HG03159 (cell line): ENCODE measurements around the gene SLC29A2.
"Not testable (repeated sequence)": the region's sequence is repeated elsewhere in the genome, so short reads cannot be mapped to it uniquely, and the experiment has no call there.

ENCODE experiments used
- ATAC-seq: cut with Tn5 transposase; IDR thresholded peaks from one replicate; pipeline ENCODE4 v1.9.1; 2021; ENCODE audit warnings: mild to moderate bottlenecking, moderate library complexity; ENCODE audit not compliant: unreplicated experiment

SLC29A2 gene

DNA sequence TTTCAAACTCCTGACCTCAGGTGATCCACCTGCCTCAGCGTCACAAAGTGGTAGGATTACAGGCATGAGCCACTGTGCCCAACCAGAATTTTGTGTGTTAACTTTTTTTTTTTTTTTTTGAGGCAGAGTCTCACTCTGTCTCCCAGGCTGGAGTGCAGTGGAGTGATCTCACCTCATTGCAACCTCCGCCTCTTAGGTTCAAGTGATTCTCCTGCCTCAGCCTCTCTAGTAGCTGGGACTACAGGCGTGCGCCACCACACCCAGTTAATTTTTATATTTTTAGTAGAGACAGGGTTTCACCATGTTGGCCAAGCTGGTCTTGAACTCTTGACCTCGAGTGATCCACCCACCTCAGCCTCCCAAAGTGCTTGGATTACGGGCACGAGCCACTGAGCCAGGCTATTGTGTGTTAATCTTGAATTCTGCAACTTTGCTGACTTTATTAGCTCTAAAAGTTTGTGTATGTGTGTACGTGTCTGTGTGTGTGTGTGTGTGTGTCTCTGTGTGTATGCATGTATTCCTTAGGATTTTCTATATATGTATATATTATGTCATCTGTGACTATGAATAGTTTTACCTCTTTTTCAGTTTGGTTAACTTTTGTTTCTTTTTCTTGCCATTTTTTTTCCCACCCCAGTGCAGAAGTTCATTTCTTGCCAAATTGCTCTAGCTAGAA is 20.9 kb downstream of the SLC29A2 start:
- ATAC-seq = not testable (repeated sequence)

DNA sequence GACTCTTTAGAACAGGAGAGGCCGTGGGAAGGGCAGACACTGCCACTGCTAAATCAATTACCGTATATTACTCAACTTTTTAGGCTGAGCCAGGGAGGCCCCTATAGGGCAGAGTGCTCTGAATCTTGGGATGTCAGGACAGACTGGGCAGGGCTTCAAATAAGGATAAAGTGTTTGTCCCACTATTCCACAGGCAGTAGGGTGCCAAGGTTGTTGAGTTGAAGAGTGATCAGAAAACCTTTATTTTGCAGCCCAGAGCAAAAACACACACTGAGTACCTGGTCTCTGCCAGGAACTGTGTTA is 22.5 kb downstream of the SLC29A2 start:
- no peak for ATAC-seq

DNA sequence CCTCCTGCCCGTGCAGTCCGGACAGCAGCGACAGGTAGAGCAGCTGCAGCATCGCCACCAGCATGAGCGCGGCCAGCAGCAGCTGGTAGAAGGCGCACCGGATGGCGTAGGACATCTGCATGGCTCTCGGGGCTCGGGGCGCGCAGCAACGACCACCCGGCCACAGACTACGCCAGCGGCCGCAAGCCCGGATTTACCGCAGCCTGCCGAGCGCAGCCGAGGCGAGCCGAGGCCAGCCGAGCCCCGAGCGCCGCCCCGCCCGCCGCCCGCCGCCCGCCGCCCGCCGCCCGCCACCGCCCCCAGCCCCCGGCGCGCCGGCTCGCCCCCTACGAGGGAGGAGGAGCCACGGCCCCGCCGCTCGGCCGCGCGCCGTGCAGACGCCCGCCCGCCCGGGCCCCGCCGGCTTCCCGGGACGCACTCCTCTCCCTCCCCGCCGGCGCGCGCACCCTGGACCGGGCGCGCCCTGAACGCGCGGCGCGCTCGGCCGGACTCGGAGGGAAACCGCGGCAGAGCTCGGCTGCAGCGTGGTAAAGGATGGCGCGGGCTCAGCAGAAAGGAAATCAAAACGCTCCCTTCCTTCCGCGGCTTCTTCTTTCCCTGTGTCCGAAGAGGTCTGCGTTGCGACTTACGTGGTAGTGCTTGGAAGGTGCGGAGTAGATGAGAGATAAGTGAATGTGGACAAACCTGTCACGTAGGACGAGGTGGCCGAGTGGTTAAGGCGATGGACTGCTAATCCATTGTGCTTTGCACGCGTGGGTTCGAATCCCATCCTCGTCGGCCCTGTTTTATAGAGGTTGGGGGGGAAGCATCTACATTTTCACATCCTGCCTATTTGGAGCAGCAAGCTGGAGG is 23.9 kb downstream of the SLC29A2 start, which contains the start of gene B4GAT1:
Gene B4GAT1 (minus strand): TSS at position 205 of the 852 bp plus-strand sequence. CDS start 84 bp downstream, at position 121.
- no peak for ATAC-seq

DNA sequence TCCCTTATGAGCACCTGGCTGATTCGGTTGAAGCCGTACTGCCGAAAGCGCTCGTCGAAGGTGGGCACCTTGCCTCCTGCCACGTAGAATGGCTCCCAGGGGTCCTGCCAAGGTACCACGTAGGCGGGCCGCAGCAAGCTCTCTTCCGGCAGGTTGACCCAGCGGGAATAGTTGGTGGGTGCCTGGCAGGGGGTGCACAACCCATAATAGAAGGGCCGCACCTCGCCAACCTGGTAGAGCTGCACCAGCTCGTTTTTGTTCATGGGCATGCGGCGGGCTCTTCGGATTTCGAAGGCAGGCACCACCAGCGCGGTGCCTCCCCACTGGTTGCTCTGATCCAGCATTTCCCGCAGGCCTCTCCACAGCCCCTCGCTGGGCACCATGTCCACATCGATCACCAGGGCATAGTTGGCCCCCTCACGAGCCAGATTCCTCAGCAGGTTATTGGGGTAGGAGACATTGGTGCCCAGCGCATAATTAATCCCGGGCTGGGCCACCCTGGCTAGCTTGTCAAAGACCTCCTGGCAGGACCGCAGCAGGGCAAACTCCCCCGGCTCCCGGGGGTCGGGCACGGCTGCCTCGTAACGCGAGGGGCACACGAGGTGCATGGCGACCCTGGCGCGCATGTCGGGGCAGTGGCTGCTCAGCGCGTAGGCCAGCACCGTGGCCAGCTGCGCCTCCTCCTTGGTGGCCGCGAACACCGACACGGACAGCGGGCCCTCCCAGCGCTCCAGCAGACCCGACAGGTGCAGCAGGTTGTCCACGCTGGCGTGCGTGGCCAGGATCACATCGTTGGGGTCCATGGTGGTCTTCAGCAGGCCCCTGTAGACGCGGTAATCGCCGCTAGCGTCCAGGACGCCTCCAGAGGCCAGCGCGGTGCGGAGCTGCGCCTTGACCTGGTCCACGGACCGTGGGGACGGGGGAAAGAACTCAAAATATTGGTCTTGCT is 24.8 kb downstream of the SLC29A2 start:
- ATAC-seq = no peak

DNA sequence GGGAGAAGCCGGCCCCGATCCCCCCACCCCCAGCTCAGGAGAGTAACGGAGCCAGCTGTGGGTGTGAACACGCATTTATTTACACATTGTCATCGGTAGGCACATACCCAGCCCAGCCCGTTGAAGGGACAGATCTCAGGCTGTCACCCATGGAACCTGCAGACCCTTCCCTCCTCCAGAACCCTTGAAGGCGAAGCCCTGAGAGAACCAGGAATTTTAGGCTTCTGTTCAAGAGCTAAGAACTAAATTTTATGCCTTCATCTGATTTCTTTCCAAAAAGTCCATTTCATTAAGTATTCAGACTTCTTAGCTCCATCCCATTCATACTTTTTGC is 26.3 kb downstream of the SLC29A2 start:
- peak; percentile 4 for ATAC-seq

DNA sequence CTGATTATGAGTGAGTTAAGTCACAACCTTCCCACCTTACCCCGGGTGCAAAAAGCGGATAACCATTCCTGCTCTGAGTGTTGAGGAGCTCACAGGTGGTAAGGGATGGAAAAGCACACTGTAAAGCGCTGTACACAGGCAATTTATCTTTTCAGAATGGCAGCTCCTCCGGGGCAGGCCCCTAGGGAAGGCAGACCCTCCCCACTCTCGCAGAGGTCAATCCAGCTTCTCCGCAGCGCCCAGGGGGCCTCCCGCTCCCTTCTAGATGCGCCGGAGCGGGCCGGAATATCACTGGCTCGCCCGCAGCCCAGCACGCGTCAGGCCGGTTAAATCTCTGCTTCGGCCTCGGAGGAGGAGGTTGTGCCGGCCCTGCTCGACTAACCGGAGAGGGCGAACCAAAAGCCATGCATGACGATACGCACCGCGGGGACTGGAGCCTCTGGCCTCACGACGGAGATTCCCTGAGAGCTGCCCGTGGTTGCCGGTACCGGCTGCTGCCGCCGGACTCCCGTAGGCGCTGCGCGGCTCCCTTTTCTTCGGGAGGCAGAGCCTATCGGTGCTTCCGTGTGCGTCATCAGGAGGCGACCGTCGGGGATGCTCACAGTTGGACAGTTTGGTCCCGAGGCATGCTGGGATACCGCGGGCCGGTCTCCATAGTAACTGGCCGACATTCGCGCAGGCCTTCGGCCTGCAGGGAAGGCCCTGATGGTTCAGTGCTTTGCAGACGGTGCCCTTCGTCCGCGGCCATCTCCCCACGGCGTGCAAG is 26.8 kb downstream of the SLC29A2 start, which contains the start of gene BRMS1:
Gene BRMS1 (minus strand): TSS at position 555 of the 766 bp plus-strand sequence. CDS start 2,870 bp downstream, outside the sequence.
- ATAC-seq = peak; percentile 68

DNA sequence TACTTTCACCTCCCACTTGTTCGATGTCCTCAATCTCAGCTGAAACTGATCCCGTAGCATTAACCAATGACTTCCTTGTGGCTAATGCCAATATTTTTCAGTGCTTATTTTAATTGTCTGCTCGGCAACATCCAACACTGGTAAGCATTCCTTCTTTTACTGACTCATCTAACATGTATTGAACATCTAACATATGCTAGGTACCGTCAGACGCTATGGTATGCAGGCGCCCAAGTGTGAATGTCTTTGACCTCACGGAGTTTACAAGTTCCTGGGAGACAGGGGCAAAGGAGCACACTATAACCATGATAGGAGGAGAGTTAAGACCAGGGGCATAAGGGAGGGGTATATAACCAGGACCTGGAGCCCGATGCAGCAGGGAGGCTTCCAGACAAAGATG is 28.4 kb downstream of the SLC29A2 start:
- no peak for ATAC-seq

DNA sequence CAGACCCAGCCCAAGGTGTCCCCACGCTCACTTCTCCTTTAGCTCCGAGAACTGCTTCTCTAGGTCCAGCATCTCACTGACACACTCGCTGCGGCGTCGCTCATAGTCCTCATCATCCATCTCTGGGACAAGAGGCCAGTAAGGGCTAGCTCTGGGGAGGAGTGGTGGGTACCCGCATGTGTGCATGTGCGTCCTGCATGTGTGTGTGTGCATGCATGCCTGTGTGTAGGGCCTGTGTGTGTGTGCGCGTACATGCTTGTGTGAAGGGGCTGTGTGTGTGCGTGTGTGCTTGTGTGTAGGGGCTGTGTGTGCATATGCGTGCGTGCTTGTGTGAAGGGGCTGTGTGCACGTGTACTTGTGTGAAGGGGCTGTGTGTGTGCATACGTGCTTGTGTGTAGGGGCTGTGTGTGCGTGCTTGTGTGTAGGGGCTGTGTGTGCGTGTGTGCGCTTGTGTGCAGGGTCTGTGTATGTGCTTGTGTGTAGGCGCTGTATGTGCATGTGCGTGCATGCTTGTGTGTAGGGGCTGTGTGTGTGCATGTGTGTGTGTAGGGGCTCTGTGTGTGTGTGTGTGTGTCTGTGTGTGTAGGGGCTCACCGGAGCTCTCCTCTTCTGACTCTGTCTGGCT is 29.9 kb downstream of the SLC29A2 start:
- ATAC-seq = no peak

DNA sequence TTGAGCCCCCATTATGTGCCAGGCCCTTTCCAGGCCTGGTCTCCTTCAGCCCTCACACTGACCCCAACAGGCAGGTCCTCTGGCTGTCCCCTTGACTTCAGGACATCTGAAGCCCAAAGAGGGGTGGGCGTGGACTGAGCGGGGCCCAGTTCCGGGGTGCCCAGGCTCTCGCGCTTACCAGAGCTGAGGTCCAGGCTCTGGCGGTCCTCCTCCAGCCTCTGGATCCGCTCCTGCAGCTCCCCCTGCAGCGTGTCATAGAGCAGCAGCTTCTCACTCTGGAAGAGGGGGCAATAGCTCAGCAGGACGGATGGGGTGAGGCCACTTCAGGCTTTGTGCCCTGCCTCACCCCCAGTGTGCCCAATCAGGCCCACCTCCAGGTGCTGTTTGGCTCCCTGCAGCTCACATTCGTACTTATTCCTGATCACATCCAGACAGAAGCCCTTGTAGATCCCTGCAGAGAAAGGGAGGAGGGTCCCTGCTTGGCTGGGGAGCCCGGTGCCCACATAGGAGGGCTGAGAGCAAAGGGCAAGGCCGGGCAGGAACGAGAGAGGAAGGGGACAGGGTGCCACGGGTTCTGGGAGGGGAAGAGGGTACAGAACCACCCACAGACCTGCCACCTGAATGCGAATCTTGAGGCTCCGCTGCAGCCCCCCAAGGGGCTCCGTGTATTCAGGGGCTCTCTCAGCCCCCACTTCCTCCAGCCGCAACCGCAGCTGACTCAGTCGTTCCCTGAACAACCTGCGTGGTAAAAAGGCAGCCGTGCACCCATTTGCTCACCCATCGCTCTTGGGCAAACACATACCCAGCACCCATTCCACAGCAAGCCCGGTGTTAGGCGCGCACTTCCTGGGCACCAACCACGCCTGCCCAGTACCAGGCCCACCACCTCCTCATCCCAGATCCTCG is 30.7 kb downstream of the SLC29A2 start:
- no peak for ATAC-seq

DNA sequence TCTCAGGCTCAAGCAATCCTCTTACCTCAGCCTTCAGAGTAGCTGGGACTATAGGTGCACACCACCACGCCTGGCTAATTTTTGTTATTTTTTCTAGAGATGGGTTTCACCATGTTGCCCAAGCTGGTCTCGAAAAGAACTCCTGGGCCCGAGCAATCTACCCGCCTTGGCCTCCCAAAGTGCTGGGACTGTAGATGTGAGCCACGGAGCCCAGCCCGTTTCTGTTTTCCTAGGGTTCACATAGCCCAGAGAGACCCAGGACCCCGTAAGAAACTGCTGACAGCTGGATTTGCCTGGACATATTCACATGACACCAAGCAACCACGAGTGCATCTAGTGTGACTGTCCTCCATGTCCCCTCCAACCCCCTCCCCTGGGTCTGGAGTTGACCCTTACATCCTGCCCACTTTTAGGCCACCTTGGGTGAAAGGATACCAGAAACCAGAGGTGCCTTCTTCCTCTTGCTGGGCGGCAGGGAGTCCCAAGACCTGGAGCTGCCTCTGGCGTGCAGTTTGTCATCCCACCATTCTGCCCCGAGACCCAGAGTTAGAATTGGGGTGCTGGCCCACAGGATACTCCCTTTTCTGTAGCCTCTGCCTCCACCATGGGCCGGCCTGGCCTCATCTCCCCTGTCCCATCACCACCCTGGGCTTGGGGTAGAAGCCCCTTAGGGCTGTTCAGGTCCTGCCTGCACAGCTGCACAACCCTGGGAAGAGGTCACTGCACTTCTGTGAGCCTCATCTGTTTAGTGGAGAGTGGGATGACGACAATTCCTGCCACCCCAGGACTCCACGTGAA is 31.7 kb downstream of the SLC29A2 start:
- no peak for ATAC-seq

DNA sequence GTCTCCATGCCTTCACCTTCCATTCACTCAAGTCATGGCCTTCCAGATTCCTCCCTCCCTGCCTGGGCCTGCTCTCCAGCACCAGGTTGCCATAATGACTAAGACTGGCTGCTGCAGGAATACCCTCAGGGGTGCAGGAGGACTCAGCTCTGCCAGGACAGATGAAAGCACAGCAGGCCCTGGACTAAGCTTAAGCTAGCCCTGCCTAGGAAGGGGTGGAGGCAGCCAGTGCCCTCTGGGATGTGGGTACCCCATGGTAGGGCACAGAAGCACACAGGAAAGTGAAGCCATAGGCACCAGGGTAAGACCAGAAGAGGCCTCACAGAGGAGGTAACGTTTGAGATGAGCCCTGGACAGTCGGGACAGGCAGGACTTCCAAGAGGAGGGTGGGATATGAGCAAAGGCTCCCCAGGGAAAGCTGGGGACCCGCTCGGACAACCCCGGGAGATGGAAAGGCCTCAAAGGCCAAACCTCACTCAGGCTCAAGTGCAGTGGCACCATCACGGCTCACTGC is 32.3 kb downstream of the SLC29A2 start:
- ATAC-seq = no peak

DNA sequence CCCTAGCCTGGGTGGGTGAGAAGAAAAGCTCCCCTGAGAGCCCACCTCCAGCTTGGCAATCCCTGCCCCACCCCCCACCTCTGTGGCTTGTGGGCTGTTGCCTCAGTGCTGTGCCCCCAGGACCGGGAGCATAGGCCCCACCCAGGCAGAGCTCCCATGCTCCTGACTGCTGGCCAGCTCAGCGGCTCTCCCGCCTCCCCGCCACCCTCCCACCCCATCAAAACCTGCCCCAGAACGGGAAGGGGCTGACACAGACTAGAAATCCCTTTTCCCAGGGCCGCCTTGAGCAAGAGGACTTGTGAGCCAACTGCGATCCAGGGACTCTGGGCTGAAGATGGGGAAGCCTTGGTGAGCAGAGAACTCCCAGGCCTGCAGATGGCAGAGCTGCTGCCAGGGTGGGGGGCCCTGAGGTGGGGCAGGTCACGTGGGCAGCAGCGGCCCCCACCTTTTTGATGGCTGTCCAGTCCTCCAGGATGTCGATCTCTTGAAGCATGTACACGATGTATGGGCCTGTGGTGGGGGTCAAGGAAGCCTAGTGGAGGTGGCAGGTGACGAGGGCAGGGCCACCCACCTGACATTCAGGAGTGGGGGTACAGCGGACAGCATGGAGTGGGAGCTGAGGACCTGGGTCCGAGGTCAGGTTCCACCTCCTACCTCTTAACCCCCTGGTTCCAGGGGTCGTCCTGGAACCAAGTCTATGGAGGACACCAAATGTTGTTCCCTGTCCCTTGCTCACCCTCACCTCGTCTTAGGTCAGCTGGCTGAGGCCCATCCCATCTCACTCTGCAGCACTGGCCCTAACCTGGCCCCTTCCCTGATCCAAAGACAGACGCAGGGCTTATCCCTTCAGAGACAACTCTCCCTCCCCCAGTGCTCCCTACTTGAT is 33.0 kb downstream of the SLC29A2 start:
- ATAC-seq = no peak

DNA sequence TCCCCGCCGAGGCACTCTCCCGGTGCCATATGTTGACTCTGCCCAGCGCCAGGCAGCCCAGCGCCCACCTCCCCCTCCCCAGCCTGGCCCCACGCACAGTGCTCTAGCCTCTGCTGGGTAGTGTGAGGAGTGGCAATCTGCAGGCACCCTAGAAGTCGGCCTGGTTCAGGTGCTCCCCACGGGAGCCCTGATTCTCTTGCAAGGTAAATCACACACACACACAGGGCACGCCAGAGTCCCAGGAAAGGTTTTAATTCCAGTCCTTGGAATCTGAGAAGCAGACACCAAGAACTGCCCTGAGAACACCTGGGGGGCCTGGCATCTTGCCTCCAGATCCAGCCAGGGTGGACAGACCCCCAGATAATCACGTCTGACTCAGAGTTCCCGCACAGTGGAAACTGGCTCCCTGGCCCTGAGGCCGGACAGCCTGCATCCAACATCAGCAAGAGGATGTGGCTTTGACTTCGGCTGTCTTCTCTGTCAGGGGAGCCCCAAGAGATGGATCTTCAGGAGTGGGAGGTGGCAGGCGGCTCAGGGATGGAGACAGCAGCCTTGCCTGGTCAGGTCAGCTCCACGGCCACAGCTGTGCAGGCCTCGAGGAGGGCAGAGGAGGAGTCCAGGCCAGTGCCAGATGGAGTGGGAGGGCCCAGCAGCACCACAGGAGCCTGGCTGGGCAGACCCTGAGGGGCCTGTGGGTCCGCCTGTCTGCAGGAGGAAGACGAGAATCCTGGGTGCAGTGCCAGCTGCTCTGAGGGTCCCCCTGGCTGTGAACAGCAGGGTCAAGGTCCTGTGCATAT is 34.3 kb downstream of the SLC29A2 start:
- ATAC-seq = no peak

DNA sequence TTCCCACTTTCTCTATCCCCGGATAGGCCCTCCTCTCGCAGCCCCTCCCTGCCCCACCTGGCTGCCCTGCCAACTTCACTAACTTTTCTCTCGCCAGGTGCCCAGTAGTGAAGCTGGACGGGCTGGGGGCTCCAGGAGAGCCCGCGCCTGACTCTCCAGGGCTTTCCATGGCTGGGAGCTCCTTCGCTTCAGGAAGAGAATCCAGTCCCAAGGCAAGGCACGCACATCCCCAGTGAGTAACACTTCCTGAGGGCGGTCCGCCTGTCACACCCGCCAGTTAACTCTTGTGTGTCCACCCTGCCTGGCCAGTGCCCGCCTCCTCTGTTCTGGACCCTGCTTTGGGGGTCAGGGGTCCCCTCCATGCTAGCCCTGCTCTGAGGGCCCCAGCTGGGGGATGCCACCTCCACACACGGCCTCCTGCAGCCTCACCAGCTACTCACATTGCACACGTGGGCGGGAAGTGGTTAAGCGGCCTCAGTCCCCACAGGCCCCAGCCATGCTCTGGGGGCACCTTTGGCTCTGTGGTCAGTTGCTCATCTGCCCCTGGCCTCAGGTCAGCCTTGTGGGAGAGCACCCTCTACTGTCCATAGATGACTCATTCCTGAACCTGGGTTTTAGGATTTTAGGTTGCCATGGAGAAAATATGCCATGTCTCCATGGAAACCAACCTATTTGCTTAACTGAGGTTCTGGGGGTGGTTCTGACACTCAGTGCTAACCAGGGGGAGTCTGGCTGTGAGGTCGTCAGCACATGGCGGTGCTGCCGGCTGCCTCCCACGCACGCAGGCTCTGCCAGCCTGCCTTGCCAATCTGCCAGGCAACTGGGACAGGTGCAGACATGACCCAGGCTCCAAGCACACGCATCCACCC is 35.1 kb downstream of the SLC29A2 start, which contains the start of gene RIN1:
Gene RIN1 (minus strand): TSS at position 201 of the 869 bp plus-strand sequence. CDS start 32 bp downstream, at position 169.
- no peak for ATAC-seq
